Cerebellar cortex (tissue), 1 donor: Measurements from ENCODE around the gene KRTAP12-2.
A peak's percentile ranks its signal among the peaks of the same experiment; 100 is the strongest.
"Not testable (repeated sequence)": the region's sequence is repeated elsewhere in the genome, so short reads cannot be mapped to it uniquely, and the experiment has no call there.

Source experiments
- DNase-seq: peaks from one replicate; pipeline ENCODE4 v3.0.0-alpha.2; 2015; ENCODE audit warnings: low spot score

Gene KRTAP12-2

DNA sequence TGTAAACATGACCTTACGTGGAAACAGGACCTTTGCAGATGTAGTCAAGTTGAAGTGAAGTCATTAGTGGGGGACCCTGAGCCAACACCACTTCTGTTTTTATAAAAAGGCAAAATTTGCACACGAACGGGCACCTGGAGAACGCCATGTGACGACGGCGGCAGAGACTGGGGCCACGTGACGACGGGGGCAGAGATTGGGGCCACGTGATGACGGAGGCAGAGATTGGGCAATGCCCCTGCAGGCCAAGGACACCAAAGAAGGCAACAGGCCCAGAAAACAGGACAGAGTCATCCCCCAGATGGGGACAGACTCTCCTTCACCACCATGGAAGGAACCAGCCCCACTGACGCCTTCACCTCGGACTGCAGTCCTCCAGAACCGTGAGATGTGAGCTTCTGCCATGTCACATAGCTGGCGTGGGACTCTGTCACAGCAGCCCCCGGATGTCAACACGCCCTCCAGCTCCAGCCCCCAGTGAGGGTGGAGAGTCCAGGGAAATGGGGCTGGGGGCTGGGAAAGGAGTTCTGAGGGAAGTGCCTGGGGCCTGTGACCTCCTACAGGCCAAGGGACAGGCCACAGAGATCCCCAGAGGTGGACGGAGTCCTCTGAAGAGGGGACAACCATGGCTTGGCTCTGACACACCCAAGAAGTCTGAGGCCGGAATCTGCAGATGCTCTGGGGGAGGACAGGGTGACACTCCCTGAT lies 16.3 kb downstream of the KRTAP12-2 start:
- no peak for DNase-seq

DNA sequence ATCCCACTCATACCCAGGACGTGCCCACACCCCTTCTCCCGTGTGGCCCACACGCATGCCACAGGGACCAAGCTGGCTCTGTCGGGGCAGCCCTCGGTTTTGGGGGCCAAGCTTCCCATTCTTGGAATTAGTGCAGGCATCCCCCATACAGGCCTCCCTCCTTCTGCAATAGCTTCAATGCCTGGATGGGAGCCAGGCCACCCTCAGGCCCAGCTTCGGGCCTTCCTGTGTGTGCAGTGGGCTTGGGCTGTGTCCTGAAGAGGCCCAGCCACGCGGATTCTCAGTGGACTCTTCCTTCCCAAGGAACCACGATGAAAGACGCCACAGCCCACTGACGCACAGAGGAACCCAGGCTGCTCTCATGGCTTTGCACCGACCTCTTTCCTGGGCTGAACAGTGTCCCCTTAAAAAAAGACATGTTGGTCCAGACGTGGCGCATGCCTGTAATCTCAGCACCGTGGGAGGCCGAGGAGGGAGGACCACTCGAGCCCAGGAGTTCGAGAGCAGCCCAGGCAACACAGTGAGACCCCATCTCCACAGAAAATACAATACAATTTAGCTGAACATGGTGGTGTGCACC lies 17.1 kb downstream of the KRTAP12-2 start:
- no peak for DNase-seq

DNA sequence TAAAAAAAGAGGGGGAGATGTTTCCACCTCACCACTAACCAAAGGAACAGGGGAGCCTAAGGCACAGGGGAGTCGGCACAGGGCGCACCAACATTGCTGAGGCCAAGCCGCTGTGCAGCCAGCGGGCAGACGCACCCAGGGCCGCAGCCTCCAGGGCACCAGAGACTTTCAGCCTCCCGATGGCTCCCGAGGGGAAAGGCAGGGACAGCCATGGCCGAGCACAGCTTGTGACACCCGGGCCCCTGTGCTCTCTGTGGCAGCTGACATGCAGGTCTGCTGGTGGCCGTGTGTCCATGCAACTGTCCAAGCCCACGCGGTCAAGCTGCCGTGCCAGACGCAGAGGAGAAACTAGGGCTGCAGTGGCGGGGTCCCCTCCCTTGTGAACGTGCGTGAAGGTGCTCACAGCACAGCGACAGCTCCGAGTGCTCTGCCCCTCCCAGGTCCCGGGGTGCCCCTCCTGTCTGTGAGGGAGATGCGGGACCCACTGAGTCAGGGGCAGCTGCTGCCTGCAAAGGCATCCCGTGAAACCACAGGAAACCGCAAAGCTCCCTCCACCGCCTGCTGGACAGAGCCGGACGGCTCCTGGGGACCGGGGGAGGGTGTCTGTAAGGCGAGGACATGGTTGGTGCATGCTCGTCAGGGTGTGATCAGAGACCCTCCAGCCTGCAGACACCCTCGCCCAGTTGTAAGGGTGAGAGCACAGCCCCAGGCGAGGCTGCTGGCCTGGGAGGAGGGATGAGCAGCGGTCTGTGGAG lies 18.0 kb downstream of the KRTAP12-2 start:
- no peak for DNase-seq

DNA sequence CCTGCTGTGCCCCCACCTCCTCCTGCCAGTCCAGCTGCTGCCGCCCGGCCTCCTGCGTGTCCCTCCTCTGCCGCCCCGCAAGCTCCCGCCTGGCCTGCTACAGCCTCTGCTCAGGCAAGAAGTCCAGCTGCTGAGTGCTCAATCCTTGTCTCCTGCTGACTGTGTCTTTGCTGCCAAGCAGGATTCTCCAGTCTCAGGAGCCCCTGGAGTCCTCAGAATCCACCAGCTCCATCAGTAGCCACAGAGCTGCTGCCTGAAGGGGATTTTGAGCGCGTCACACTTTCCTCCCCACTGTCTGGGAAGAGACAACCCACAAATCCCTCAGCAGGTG lies 19.5 kb downstream of the KRTAP12-2 start:
- no peak for DNase-seq

DNA sequence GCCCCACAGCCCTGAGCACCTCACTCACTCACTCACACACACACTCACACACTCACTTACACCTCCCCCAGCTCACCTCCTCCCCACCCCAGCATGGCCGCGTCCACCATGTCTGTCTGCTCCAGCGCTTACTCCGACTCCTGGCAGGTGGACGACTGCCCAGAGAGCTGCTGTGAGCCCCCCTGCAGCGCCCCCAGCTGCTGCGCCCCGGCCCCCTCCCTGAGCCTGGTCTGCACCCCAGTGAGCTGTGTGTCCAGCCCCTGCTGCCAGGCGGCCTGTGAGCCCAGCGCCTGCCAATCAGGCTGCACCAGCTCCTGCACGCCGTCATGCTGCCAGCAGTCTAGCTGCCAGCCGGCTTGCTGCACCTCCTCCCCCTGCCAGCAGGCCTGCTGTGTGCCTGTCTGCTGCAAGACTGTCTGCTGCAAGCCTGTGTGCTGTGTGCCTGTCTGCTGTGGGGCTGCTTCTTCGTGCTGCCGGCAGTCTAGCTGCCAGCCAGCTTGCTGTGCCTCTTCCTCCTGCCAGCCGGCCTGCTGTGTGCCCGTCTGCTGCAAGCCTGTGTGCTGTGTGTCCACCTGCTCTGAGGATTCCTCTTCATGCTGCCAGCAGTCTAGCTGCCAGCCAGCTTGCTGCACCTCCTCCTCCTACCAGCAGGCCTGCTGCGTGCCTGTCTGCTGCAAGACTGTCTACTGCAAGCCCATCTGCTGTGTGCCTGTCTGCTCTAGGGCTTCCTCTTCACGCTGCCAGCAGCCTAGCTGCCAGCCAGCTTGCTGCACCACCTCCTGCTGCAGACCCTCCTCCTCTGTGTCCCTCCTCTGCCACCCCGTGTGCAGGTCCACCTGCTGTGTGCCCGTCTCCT lies 20.1 kb downstream of the KRTAP12-2 start, which contains the start of gene KRTAP10-11:
Gene KRTAP10-11 (plus strand): TSS at position 49 of the 856 bp plus-strand sequence. CDS start 45 bp downstream, at position 94.
- peak; percentile 18 for DNase-seq

DNA sequence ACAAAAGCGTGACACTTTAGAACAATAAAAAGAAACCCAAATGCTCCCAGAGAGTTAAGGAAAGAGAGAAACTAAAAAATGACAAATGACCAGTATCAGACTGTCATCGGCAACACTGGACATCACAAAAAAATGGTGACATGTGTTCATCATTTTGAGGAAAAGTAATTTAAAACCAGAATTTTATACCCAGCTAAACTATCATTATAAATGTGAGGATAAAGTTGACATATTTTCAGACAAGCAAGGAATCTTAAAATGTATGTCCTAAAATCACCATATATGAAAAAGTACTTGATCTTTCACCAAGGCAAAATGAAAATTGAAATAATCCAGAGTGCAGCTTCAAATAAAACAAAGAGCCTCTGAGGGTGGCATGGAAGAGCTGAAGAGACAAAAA lies 21.8 kb downstream of the KRTAP12-2 start:
- DNase-seq: no peak

DNA sequence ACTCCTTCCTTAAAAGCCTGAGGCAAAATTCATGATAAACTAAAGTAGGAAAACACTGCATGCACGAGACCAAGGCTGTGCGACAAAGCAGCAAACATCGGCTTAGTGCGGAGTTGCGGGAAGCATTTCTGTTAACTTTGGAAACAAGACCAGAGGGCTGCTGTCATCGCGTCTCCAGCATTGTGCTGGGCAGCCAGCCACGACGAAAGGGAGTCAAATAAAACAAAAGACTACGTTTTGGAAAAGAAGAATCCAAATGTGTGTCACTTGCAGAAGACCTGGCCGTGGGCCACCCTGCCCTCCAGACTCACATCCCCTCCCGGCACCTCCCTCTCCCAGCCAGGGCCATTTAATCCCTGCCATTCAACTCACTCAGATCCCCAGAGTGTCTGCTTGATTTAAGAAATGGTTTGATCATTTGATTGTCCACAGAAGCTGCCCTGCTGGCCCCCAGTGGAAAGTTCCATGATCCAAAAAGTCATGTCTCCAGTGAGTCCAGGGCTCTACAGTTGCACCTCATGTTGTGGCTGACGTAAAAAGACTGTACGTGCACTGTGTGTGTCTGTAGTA lies 22.9 kb downstream of the KRTAP12-2 start:
- no peak for DNase-seq

DNA sequence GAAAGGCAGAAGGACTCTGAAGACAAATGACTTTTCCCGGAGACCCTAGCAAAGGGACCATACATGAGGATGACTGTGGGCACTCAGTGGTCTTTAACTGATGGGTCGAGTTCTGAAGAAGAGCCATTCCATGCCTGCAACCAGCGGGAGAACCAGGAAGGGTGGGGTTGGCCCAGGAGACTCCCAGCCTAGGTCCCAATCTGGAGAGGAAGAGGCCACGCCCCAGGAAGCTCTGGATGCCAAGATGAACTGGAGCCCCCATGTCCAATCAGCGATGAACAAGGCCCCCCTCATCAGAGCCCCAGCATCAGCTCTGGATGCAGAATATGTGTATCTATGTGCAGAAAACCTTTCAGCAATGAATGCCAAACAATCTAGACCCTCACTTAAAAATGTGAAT lies 26.0 kb downstream of the KRTAP12-2 start:
- no peak for DNase-seq

DNA sequence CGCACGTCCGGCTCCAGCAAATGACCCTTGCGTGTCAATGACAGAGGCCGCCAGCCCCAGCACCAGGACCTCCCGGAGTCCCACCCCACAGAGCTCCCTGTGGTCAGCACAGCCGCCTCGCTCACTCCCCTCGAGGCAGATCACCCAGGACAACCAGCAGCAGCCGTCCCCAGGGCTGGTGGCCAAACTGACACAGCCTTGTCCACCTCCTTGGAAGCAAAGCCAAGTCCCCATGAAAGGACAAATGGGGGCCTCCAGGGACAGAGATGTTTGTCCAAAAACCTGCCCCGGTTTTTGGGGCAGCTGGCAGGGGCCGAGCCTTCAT lies 27.4 kb downstream of the KRTAP12-2 start:
- DNase-seq: no peak

DNA sequence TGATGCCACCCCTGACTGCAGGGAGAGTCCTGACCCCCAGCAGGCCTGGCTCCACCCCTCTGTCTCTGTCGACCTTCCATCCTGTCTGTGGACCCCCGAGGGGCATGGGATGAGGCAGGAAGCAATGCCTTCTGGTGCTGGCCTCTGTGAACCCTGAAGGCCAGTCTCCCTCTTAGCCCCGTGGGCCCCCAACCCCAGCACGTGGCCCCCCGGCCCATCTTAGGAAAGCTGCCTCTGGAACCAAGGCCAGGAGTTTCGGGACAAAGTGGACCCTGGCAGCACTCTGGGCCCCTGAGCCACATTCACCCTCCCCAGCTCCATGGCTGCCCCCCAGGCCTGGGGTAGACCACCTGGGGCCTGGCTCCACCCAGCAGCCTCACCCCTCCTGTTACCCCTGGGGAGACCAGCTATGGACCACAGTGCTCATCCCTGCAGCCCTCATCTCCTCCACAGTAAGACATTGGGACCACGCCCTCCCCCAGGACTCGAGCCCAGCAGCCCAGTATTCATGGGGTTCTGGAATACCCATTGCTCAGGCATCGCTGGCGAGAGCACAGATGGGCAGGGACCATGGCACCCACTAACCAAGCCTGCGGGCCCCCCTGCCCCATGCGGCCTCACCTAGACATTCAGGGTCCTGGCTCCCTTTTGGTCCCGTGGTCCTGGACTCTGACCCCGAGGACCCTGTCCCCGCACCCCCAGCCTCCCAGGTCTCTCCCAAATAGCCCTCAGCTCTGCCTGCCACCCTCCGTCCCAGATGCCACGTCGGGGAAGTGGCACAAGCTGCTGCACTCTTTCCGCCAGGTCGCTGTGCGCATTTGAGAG lies 28.0 kb downstream of the KRTAP12-2 start:
- DNase-seq: not testable (repeated sequence)

DNA sequence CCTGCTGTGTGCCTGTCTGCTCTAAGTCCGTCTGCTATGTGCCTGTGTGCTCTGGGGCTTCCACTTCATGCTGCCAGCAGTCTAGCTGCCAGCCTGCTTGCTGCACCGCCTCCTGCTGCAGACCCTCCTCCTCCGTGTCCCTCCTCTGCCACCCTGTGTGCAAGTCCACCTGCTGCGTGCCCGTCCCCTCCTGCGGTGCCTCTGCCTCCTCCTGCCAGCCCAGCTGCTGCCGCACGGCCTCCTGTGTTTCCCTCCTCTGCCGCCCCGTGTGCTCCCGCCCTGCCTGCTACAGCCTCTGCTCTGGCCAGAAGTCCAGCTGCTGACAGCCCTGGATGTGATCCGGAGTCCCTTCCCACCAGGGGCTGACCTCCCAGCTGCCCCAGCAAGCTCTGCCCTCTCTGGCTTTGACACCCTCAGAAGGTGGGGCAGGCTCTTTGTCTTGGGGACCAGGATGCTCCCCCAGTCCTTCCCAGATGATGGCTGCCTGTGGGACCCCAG lies 28.8 kb downstream of the KRTAP12-2 start:
- not testable (repeated sequence) for DNase-seq

DNA sequence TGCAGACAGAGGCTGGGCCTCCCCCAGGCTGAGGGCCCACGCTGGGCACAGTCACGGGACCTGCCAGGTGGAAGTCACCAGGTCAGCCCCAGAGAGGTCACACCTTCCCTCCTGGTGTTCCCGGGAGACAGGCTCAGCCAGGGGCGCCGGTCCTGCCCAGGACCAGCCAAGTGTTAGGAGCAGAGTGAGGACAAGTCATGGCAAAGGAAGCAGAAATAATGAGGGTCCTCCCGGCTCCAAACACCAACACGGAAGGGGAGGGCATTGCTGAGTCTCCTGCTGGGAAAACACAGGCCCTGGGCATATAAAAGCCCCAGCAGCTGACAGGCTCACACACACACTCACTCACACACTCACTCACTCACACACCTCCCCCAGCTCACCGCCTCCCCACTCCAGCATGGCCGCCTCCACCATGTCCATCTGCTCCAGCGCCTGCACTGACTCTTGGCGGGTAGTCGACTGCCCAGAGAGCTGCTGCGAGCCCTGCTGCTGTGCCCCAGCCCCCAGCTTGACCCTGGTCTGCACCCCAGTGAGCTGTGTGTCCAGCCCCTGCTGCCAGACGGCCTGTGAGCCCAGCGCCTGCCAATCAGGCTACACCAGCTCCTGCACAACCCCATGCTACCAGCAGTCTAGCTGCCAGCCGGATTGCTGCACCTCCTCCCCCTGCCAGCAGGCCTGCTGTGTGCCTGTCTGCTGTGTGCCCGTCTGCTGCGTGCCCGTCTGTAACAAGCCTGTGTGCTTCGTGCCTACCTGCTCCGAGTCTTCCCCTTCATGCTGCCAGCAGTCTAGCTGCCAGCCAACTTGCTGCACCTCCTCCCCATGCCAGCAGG lies 29.5 kb downstream of the KRTAP12-2 start, which contains the start of gene KRTAP10-10:
Gene KRTAP10-10 (plus strand): TSS at position 339 of the 833 bp plus-strand sequence. CDS start 62 bp downstream, at position 401.
- peak; percentile 60 for DNase-seq

DNA sequence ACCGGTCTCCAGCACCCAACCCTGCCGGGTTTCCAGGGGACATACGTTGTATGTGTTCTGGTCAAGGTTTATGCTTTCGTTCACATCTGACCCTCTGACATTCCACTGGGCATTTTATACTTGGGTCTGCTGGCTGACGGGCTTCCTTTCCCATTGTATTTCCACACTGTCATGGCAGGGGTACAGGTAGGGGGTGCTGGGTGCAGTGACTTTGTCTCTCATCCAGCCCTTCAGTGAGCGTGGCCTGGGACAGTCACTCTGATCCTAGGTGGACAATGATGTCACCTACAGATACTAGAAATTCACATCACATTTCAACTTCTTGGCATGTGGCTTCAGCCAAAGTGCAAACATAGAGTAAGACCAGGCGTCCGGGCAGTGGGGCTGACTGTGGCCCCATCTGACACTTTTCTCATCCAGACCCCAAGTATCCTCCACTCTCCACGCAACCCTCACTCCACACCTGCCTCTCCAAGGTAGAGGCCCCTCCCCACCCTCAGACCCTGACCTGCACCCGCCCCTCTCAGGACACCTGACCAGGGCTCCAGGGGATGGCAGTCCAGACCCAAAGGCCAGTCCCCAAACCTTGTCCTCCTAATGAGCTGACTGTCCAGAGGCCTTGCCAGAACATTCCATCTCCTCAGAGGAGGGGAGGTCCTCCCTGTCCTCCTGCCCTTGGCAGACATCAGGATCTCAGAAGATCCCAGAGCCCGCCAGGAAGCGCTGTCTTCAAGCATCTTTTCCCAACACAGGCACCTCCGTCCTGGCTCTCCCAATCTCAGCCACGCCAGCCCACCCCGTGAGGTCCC lies 30.3 kb downstream of the KRTAP12-2 start:
- no peak for DNase-seq

DNA sequence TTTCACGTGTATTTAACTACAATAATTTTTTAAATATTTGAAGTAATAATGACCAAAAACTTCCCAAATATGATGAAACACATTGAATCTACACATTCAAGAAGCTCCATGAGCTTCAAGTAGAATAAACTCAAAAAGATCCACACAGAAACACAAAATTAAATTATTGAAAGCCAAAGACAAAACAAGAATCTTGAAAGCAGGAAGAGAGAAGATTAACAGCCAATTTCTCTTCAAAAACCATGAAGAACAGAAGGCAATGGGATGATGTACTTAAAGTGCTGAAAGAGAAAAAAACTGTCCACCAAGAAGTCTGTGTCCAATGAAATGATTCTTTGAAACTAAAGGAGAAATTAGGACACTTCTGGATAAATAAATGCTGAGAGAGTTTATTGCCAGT lies 34.7 kb downstream of the KRTAP12-2 start:
- no peak for DNase-seq

DNA sequence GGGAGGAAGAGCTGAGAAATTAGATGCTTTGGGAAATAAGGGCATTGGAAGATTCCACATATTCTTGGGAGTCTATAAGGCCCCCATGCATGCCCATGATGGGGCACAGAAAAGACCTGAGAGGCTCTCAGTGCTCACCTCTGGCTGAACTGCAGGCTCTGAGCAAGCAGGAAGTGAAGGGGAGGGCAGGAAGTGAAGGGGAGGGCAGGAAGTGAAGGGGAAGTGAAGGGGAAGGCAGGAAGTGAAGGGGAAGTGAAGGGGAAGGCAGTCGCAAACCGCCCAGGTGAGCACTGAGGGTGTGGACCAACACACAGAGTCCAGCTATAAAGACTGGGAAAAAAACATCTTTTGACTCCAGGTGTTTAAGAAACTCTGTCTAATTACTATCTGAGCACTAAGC lies 36.3 kb downstream of the KRTAP12-2 start:
- no peak for DNase-seq

DNA sequence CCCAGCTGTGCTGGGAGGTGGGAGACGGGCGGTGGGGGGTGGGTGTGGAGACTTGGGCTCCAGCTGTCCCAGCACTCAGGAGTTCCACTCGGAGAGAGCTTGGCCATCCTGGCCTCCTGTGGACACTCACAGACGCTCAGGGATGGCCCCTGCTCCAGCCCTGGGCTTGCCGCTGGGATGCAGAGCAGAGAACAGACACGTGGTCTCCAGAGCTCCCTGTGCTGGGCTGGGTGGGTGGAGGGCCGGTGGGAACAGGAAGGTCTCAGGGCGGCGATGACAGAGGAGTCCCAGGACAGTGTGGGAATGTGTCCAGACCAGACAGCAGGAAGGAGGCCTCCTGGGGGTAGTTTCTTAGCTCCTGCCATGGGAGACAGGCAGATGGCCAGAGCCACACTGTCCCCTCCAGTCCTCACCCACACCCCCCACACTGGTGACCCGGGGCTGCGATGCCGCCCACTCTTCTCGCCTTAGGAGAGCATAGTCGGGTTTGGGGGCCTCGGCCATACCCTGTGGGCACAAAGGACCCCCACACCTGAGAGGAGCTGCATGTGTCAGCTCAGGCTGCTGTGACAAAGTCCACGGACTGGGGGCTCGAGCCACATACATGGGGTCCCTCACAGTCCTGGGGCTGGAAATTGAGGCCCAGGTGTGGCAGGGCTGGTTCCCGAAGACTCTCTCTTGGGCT lies 37.9 kb downstream of the KRTAP12-2 start:
- DNase-seq: no peak

DNA sequence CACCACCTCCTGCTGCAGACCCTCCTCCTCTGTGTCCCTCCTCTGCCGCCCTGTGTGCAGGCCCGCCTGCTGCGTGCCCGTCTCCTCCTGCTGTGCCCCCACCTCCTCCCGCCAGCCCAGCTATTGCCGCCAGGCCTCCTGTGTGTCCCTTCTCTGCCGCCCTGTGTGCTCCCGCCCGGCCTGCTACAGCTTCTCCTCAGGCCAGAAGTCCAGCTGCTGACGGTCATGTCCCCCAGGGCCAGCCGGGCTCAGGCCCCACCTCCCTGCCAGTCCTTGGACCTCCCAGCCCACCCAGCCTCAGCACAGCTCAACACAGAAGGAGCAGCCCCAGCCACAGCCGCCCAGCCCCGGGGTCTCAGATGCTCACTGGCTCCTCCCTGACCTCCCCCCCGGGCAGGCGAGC lies 38.9 kb downstream of the KRTAP12-2 start:
- not testable (repeated sequence) for DNase-seq

DNA sequence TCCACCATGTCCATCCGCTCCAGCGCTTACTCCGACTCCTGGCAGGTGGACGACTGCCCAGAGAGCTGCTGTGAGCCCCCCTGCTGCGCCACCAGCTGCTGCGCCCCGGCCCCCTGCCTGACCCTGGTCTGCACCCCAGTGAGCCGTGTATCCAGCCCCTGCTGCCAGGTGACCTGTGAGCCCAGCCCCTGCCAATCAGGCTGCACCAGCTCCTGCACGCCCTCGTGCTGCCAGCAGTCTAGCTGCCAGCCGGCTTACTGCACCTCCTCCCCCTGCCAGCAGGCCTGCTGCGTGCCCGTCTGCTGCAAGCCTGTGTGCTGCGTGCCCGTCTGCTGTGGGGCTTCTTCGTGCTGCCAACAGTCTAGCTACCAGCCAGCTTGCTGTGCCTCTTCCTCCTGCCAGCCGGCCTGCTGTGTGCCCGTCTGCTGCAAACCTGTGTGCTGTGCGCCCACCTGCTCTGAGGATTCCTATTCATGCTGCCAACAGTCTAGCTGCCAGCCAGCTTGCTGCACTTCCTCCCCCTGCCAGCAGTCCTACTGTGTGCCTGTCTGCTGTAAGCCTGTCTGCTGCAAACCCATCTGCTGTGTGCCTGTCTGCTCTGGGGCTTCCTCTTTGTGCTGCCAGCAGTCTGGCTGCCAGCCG lies 39.4 kb downstream of the KRTAP12-2 start:
- DNase-seq: peak; percentile 5
